Fibroblast of the aortic adventitia (primary cell): ENCODE measurements around the gene ERC2. TPM values are rescaled to one million over a fixed set of nuclear protein-coding genes. Genes with fewer than 3 reads are reported as not detected.

Experiments
- DNase-seq: peaks from one replicate; pipeline ENCODE4 v3.0.0-alpha.2; 2010; ENCODE audit warnings: low read depth
- H3K4me3 ChIP-seq: 2 replicates; pipeline ENCODE4 v1.5.1; 2011; ENCODE audit warnings: low read depth, mild to moderate bottlenecking, control low read depth, low read length, moderate library complexity
- CTCF ChIP-seq: IDR thresholded peaks from 2 replicates; pipeline ENCODE4 v1.5.1; 2011; ENCODE audit warnings: mild to moderate bottlenecking, low read length, control low read depth, inconsistent platforms; ENCODE audit not compliant: insufficient read depth
- total RNA-seq: library from RNA; depleted of rRNA; stranded (reverse); fragments of >200 nt; gene quantifications from 2 replicates; pipeline ENCODE4 v1.2.3, GENCODE V29; 2012; ENCODE audit warnings: low replicate concordance

The ERC2 gene
- total RNA-seq, 1 donor, result 0.09 TPM

GRCh38 chr3:55601366-55602080 is 866.7 kb downstream of the ERC2 start:
- H3K4me3 ChIP-seq, result no peak overlapping the region
- TF ChIP-seq CTCF, result no peak
- no peak for DNase-seq

- H3K4me3 ChIP-seq, result no peak overlapping the region
- DNase-seq, result no peak
- TF ChIP-seq CTCF, result no peak
Observed at GRCh38 chr3:55598224-55598623, 870.0 kb downstream of the ERC2 start.

GRCh38 chr3:55597641-55598040 is 870.6 kb downstream of the ERC2 start:
- DNase-seq, result no peak
- H3K4me3 ChIP-seq, result no peak overlapping the region
- no peak for TF ChIP-seq CTCF

- DNase-seq, result no peak
- H3K4me3 ChIP-seq, result no peak overlapping the region
- TF ChIP-seq CTCF, result no peak
Observed at GRCh38 chr3:55596212-55596611, 872.1 kb downstream of the ERC2 start.

- TF ChIP-seq CTCF, result no peak
- H3K4me3 ChIP-seq, result no peak overlapping the region
- DNase-seq, result no peak
Observed at GRCh38 chr3:55595420-55595819, 872.8 kb downstream of the ERC2 start.

GRCh38 chr3:55592572-55592971 is 875.7 kb downstream of the ERC2 start:
- no peak for TF ChIP-seq CTCF
- no peak overlapping the region for H3K4me3 ChIP-seq
- DNase-seq, result no peak

GRCh38 chr3:55591888-55592287 is 876.4 kb downstream of the ERC2 start:
- TF ChIP-seq CTCF, result no peak
- no peak for DNase-seq
- H3K4me3 ChIP-seq, result no peak overlapping the region
